Keratinocyte (primary cell): ENCODE measurements around the gene KLHDC7A. TPM values are rescaled to one million over a fixed set of nuclear protein-coding genes. Genes with fewer than 3 reads are reported as not detected.

Source experiments
- DNase-seq: peaks from one replicate; pipeline ENCODE4 v3.0.0-alpha.2; 2011; ENCODE audit warnings: low read depth, missing footprints, low spot score
- FAIRE-seq: peaks from 2 replicates; lab custom pipeline; 2011; peaks lifted over from hg19 to GRCh38; lab: Jason Lieb, UNC
- H2AFZ ChIP-seq: 2 replicates; pipeline ENCODE4 v1.6.0; 2012; ENCODE audit warnings: low read length, control low read depth, inconsistent platforms; ENCODE audit not compliant: control insufficient read depth
- H3K27ac ChIP-seq: 2 replicates; pipeline ENCODE4 v1.5.1; 2011; ENCODE audit warnings: low read length; ENCODE audit not compliant: control insufficient read depth, insufficient read depth
- H3K27me3 ChIP-seq: 3 replicates; pipeline ENCODE4 v1.6.0; 2011; ENCODE audit warnings: low read length; ENCODE audit not compliant: control insufficient read depth, insufficient read depth; ENCODE audit errors: extremely low read depth
- H3K36me3 ChIP-seq, 2 experiments: 2 replicates in 1 of 2; 3 replicates in 1 of 2; pipeline ENCODE4 v1.5.1; 2011; ENCODE audit warnings: low read length in 2 of 2, mild to moderate bottlenecking in 1 of 2; ENCODE audit not compliant: control insufficient read depth in 2 of 2, insufficient read depth in 2 of 2; ENCODE audit errors: extremely low read depth in 1 of 2
- H3K4me1 ChIP-seq: 3 replicates; pipeline ENCODE4 v1.5.1; 2011; ENCODE audit warnings: low read length; ENCODE audit not compliant: control insufficient read depth, insufficient read depth; ENCODE audit errors: extremely low read depth
- H3K4me2 ChIP-seq: 3 replicates; pipeline ENCODE4 v1.6.0; 2011; ENCODE audit warnings: low read depth, low read length; ENCODE audit not compliant: control insufficient read depth, insufficient read depth; ENCODE audit errors: extremely low read depth
- H3K4me3 ChIP-seq, 3 experiments: fragments of 200-600 bp in 1 of 3; sonication (generic) in 1 of 3; 2 replicates in 2 of 3; 3 replicates in 1 of 3; pipeline ENCODE4 v1.5.1; 2011 to 2016; ENCODE audit warnings: low read length in 3 of 3, mild to moderate bottlenecking in 3 of 3, control low read depth in 2 of 3, inconsistent platforms in 1 of 3, low read depth in 1 of 3, mixed read lengths in 1 of 3, mixed run types in 1 of 3, moderate library complexity in 1 of 3; ENCODE audit not compliant: control insufficient read depth in 2 of 3, insufficient read depth in 2 of 3; ENCODE audit errors: extremely low read depth in 1 of 3
- H3K79me2 ChIP-seq: 2 replicates; pipeline ENCODE4 v1.6.0; 2012; ENCODE audit warnings: low read length; ENCODE audit not compliant: control insufficient read depth, insufficient read depth
- H3K9ac ChIP-seq: 3 replicates; pipeline ENCODE4 v1.6.0; 2011; ENCODE audit warnings: low read length; ENCODE audit not compliant: control insufficient read depth, insufficient read depth; ENCODE audit errors: extremely low read depth
- H3K9me1 ChIP-seq: 3 replicates; pipeline ENCODE4 v1.6.0; 2011; ENCODE audit warnings: low read length; ENCODE audit not compliant: control insufficient read depth, insufficient read depth; ENCODE audit errors: extremely low read depth
- H3K9me3 ChIP-seq: 2 replicates; pipeline ENCODE4 v1.5.1; 2012; ENCODE audit warnings: low read depth, low read length; ENCODE audit not compliant: control insufficient read depth
- H4K20me1 ChIP-seq: 3 replicates; pipeline ENCODE4 v1.6.0; 2011; ENCODE audit warnings: low read length; ENCODE audit not compliant: control insufficient read depth, insufficient read depth; ENCODE audit errors: extremely low read depth
- CTCF ChIP-seq, 3 experiments: IDR thresholded peaks in 1 of 3; conservative IDR thresholded peaks in 1 of 3; optimal IDR thresholded peaks in 1 of 3; 2 replicates in 2 of 3; 3 replicates in 1 of 3; pipeline versions ENCODE3 to v1.5.1; 2011; ENCODE audit warnings: low read length in 3 of 3, mild to moderate bottlenecking in 3 of 3, moderate library complexity in 2 of 3, control low read depth in 1 of 3, inconsistent platforms in 1 of 3; ENCODE audit not compliant: insufficient read depth in 2 of 3; ENCODE audit errors: extremely low read depth in 1 of 3
- EZH2 ChIP-seq: IDR thresholded peaks from one replicate; pipeline ENCODE4 v1.6.1; 2012; ENCODE audit warnings: inconsistent platforms, mild to moderate bottlenecking, low read length, moderate library complexity
- dilution Hi-C: fragments of 300-500 bp; cut with MboI; formaldehyde crosslinking; loops from one replicate; pipeline ENCODE4 v1.7.0; 2020; ENCODE audit warnings: low sequenced_read_pairs; ENCODE audit not compliant: extremely low pct_ligation_motif_present
- polyA plus RNA-seq, 5 experiments: library from polyadenylated mRNA; depleted of rRNA in 3 of 5; stranded (reverse) in 3 of 5; stranded (forward) in 1 of 5; unstranded in 1 of 5; fragments of >200 nt; gene quantifications; 1 replicate in 1 of 5; 2 replicates in 3 of 5; 3 replicates in 1 of 5; pipeline versions ENCODE4 v1.2.1 to v1.2.3, GENCODE V29; 2011 to 2012; ENCODE audit warnings: missing spikeins in 2 of 5, low read depth in 1 of 5, low replicate concordance in 1 of 5

Gene KLHDC7A
- polyA plus RNA-seq, 1 donor (not counting 4 experiments of a cell fraction or from before 2014, with no cell fraction given): not detected

DNA sequence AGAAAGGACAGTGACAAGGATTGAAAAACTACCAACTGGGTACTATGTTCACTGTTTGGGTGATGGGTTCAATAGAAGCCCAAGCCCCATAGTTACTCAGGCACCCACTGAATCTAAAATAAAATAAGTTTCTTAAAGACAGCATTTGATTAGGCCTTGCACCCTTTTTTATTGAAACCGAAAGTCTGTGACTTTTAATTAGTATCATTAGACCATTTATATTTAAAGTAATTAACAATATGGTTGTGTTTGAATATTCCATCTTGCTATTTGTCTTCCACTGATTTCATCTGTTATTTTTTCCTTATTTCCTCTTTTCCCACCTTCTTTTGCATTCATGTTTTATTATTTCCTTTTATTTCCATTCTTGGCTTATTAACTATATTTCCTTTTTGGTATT, 27.4 kb downstream of the KLHDC7A start:
- no peaks in the 10 kb centered on the region for H4K20me1 ChIP-seq
- no peak overlapping the region for H3K27ac ChIP-seq
- no peaks in the 10 kb centered on the region for H3K9me3 ChIP-seq
- FAIRE-seq (no peak), DNase-seq (no peak)
- H3K9me1 ChIP-seq: no peaks in the 10 kb centered on the region
- no peaks in the 10 kb centered on the region for H3K4me1 ChIP-seq
- no peaks in the 10 kb centered on the region for H3K27me3 ChIP-seq
- dilution Hi-C loops: no loop called here
- no peaks in the 10 kb centered on the region for H3K36me3 ChIP-seq
- no peaks in the 10 kb centered on the region for H3K79me2 ChIP-seq
- no peak overlapping the region for H3K4me3 ChIP-seq
- no peak for TF ChIP-seq CTCF (optimal IDR thresholded peaks at IDR 0.05 in 1 of 3, IDR thresholded peaks at IDR 0.05 in 1 of 3, conservative IDR thresholded peaks at IDR 0.05 in 1 of 3; ENCODE audit: extremely low read depth in 1 of 3, insufficient read depth in 2 of 3, low read length in 3 of 3)
- TF ChIP-seq EZH2: no peak
- no peak overlapping the region for H3K4me2 ChIP-seq
- no peak overlapping the region for H3K9ac ChIP-seq
- H2AFZ ChIP-seq: no peak overlapping the region

DNA sequence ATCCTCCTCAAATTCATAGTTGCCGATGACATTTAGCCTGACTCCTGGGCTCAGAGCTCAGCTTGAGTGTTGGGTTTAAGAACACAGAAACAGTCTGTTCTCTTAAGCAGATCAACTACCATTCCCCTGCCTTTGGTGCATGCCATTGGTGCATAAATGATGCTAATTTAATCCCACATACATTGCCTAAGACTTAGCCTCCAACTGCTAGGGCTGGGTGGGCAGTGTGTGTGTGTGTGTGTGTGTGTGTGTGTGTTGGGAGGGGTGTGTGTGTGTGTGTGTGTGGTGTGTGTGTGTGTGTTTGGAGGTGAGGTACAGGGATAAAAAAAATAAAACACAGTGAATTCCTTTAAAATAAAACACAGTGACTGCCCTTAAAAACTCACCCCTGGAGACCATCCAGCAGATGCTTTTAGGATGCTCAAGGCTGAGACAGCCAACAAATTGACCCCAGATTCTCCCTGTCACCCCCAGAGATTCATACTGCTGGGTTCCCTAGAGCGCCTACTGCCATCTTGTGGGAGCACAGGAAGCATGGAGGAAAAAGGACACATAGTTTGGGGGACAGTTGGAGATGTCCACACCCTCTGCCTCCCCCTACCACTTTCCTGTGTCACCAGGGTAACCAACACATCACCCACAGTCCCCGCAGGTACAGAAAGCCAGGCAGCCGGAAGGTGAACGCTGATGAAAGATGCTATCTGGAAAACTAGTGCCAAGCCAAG, 30.6 kb downstream of the KLHDC7A start:
- Histone ChIP-seq H4K20me1 (no peaks in the 10 kb centered on the region), H3K27ac (no peak overlapping the region), H3K9ac (no peak overlapping the region), H3K9me1 (no peaks in the 10 kb centered on the region), H3K4me2 (no peak overlapping the region), H3K9me3 (no peaks in the 10 kb centered on the region), H3K36me3 (no peaks in the 10 kb centered on the region), H2AFZ (no peak overlapping the region), H3K4me3 (no peak overlapping the region), H3K27me3 (no peaks in the 10 kb centered on the region), H3K4me1 (no peaks in the 10 kb centered on the region), H3K79me2 (no peaks in the 10 kb centered on the region)
- peak in 1 of 3 experiments; percentile 14 for TF ChIP-seq CTCF (optimal IDR thresholded peaks at IDR 0.05 in 1 of 3, IDR thresholded peaks at IDR 0.05 in 1 of 3, conservative IDR thresholded peaks at IDR 0.05 in 1 of 3; ENCODE audit: extremely low read depth in 1 of 3, insufficient read depth in 2 of 3, low read length in 3 of 3)
- no peak for TF ChIP-seq EZH2
- DNase-seq (no peak), FAIRE-seq (no peak)
- dilution Hi-C loops: no loop called here
